ENCODE data around the gene ACER2. TPM values are rescaled to one million over a fixed set of nuclear protein-coding genes. Genes with fewer than 3 reads are reported as not detected.
"Not testable (repeated sequence)": the region's sequence is repeated elsewhere in the genome, so short reads cannot be mapped to it uniquely, and the experiment has no call there.

The ACER2 gene
- total and polyA plus RNA-seq, 5 donors from 2014 or later: 0.21 to 2.9 (median 0.87) TPM

GRCh38 chr9:19408316-19408692, 505 bp upstream of the ACER2 start:
- H3K4me1 Mint-ChIP-seq: peaks cover 5 to 29% (median 16%) of the 10 kb centered on the region in 4 donors
- ATAC-seq (ENCODE audit: low read depth in 2 of 2): no peak
- H3K27me3 Mint-ChIP-seq: no peaks in the 10 kb centered on the region
- Histone ChIP-seq H3K36me3 (ENCODE audit: control insufficient read depth, insufficient read depth, low read length) (no peaks in the 10 kb centered on the region), H3K4me1 (ENCODE audit: control insufficient read depth, insufficient read depth, low read length, poor library complexity, severe bottlenecking) (peaks cover 19% of the 10 kb centered on the region), H3K27ac (ENCODE audit: insufficient read depth, low read length, poor library complexity, severe bottlenecking) (no peak overlapping the region), H3K27me3 (ENCODE audit: control insufficient read depth, insufficient read depth, low read length) (no peaks in the 10 kb centered on the region), H3K4me3 (ENCODE audit: low read depth, low read length) (peak overlapping the region; percentile 53), H3K9me3 (ENCODE audit: control insufficient read depth in 2 of 2, low read length in 2 of 2) (no peaks in the 10 kb centered on the region)
- H3K27ac Mint-ChIP-seq: peak overlapping the region; percentile 42 to 63 (median 61)
- H3K9me3 Mint-ChIP-seq: peaks cover 0 to 4% (median 0%) of the 10 kb centered on the region in 7 donors
- no peak for DNase-seq
- peak overlapping the region; percentile 93 to 98 (median 96) for H3K4me3 Mint-ChIP-seq
- peaks cover 3% of the 10 kb centered on the region for H3K36me3 Mint-ChIP-seq

DNA sequence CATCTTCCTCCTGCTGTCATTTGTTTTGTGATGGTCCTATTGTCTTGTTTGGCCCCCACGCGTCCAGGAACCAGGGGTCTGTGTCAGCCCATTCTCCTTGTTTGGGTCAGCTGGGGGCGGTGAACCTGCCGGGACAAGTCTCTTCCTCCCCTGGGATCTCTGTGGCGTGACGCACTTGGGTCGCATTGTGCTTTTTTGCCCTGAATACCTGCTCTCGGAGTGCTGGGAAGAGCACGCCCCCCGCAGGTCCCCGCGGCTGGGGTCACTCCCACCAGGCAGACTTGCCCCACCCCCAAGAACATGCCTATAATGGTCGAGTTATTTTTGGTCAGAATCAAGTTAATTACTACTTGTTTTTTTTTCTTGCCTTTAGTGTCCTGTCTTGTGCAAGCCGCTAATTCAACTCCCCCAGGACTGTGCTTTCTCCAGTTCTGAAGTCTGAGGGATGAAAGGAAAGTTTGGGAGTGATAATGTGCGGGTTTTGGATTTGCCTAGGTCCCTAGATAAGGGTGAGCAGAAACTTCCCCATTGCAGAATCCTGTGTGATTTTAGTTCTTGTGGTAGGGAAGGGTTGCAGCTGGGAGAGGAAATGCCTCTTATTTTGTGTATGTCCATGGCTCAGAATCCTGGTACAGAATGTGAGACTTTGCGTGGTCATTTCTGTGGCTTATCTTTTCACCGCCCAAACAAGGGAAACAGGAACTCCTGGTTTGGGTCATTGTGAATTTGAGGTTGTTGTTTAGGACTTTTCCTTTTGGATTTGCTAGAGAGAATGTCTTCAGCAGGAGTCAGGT, 789 bp downstream of the ACER2 start:
- peaks cover 5 to 29% (median 17%) of the 10 kb centered on the region in 4 donors for H3K4me1 Mint-ChIP-seq
- no peaks in the 10 kb centered on the region for H3K27me3 ChIP-seq (ENCODE audit: control insufficient read depth, insufficient read depth, low read length)
- peaks cover 4% of the 10 kb centered on the region for H3K36me3 Mint-ChIP-seq
- H3K36me3 ChIP-seq (ENCODE audit: control insufficient read depth, insufficient read depth, low read length): no peaks in the 10 kb centered on the region
- no peak overlapping the region for H3K27ac ChIP-seq (ENCODE audit: insufficient read depth, low read length, poor library complexity, severe bottlenecking)
- peak overlapping the region in 2 of 3 donors; percentile 92 to 94 for H3K27ac Mint-ChIP-seq
- ATAC-seq (ENCODE audit: low read depth in 2 of 2) (no peak), DNase-seq (peak in 2 of 3 donors; percentile 2 to 23)
- H3K4me1 ChIP-seq (ENCODE audit: control insufficient read depth, insufficient read depth, low read length, poor library complexity, severe bottlenecking): peaks cover 19% of the 10 kb centered on the region
- H3K4me3 Mint-ChIP-seq: peak overlapping the region; percentile 93 to 98 (median 96)
- H3K9me3 ChIP-seq (ENCODE audit: control insufficient read depth in 2 of 2, low read length in 2 of 2): no peaks in the 10 kb centered on the region
- peak overlapping the region; percentile 82 for H3K4me3 ChIP-seq (ENCODE audit: low read depth, low read length)
- H3K27me3 Mint-ChIP-seq: no peaks in the 10 kb centered on the region
- no peaks in the 10 kb centered on the region for H3K9me3 Mint-ChIP-seq

DNA sequence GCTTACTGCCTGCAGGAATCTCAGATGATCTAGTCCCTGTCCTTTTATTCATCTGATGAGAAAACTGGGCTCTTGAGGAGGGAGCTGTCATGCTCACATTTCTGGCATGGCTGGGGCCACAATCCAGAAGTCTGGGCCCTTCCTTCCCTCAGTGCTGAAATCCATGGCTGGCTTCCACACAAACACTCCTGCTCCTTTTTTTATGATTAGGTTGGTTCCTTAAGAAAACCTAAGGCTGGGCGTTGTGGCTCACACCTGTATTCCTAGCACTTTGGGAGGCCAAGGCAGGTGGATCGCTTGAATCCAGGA, 1.3 kb downstream of the ACER2 start:
- Histone ChIP-seq H3K27ac (ENCODE audit: insufficient read depth, low read length, poor library complexity, severe bottlenecking) (no peak overlapping the region), H3K4me3 (ENCODE audit: low read depth, low read length) (peak overlapping the region; percentile 82), H3K36me3 (ENCODE audit: control insufficient read depth, insufficient read depth, low read length) (no peaks in the 10 kb centered on the region), H3K9me3 (ENCODE audit: control insufficient read depth in 2 of 2, low read length in 2 of 2) (no peaks in the 10 kb centered on the region), H3K4me1 (ENCODE audit: control insufficient read depth, insufficient read depth, low read length, poor library complexity, severe bottlenecking) (peaks cover 19% of the 10 kb centered on the region), H3K27me3 (ENCODE audit: control insufficient read depth, insufficient read depth, low read length) (no peaks in the 10 kb centered on the region)
- H3K4me3 Mint-ChIP-seq: peak overlapping the region; percentile 93 to 98 (median 96)
- ATAC-seq (ENCODE audit: low read depth in 2 of 2) (no peak), DNase-seq (no peak)
- peaks cover 5 to 29% (median 17%) of the 10 kb centered on the region in 4 donors for H3K4me1 Mint-ChIP-seq
- no peaks in the 10 kb centered on the region for H3K27me3 Mint-ChIP-seq
- peak overlapping the region in 1 of 3 donors; percentile 92 for H3K27ac Mint-ChIP-seq
- no peaks in the 10 kb centered on the region for H3K9me3 Mint-ChIP-seq
- peaks cover 7% of the 10 kb centered on the region for H3K36me3 Mint-ChIP-seq

DNA sequence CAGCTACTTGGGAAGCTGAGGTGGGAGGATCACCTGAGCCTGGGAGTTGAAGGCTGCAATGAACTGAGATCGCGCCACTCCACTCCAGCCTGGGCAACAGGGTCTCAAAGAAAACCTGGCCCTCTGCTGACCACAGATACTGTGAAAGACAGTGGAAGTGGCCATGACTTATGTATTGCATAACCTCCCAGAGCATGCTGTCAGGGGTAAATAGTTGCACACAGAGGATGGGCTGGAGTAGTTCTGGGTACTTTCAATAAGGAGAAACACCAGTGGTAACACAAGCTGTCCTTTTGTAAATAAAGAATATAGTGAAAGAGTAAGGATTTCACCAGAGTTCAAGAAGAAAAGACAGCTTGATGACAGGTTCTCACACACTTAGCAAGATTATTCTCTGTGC, 1.8 kb downstream of the ACER2 start:
- no peaks in the 10 kb centered on the region for H3K27me3 Mint-ChIP-seq
- no peak overlapping the region for H3K27ac Mint-ChIP-seq
- DNase-seq: no peak

DNA sequence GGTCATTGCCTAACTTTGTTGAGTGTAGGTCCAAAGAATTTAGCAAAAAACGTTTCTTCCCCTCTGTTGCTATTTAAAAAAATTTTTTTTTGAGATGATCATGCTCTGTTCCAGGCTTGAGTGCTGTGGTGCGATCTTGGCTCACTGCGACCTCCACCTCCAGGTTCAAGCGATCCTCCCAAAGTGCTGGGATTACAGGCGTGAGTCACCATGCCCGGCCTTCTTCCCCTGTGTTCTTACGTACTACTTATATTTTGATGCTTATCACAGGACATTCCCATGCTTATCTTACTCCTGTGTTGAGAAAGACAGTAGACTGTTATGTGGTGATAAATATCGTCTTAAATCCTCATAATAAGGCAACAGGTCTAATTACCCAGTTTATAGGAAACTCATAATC, 2.5 kb downstream of the ACER2 start:
- Histone ChIP-seq H3K4me1 (ENCODE audit: control insufficient read depth, insufficient read depth, low read length, poor library complexity, severe bottlenecking) (peaks cover 19% of the 10 kb centered on the region), H3K36me3 (ENCODE audit: control insufficient read depth, insufficient read depth, low read length) (no peaks in the 10 kb centered on the region), H3K27ac (ENCODE audit: insufficient read depth, low read length, poor library complexity, severe bottlenecking) (no peak overlapping the region), H3K27me3 (ENCODE audit: control insufficient read depth, insufficient read depth, low read length) (no peaks in the 10 kb centered on the region), H3K4me3 (ENCODE audit: low read depth, low read length) (no peak overlapping the region), H3K9me3 (ENCODE audit: control insufficient read depth in 2 of 2, low read length in 2 of 2) (no peaks in the 10 kb centered on the region)
- Mint-ChIP-seq H3K4me1 (peaks cover 5 to 29% (median 15%) of the 10 kb centered on the region in 4 donors), H3K9me3 (no peaks in the 10 kb centered on the region), H3K27ac (no peak overlapping the region), H3K4me3 (peak overlapping the region in 3 of 4 donors; percentile 3 to 93 (median 38)), H3K36me3 (peaks cover 14% of the 10 kb centered on the region), H3K27me3 (no peaks in the 10 kb centered on the region)
- ATAC-seq (ENCODE audit: low read depth in 2 of 2): no peak
- no peak for DNase-seq

More for the DNA sequence above, 1.8 kb downstream of the ACER2 start:
- no peaks in the 10 kb centered on the region for H3K36me3 ChIP-seq (ENCODE audit: control insufficient read depth, insufficient read depth, low read length)
- H3K9me3 Mint-ChIP-seq: no peaks in the 10 kb centered on the region
- no peak overlapping the region for H3K4me3 ChIP-seq (ENCODE audit: low read depth, low read length)
- H3K27ac ChIP-seq (ENCODE audit: insufficient read depth, low read length, poor library complexity, severe bottlenecking): no peak overlapping the region
- H3K9me3 ChIP-seq (ENCODE audit: control insufficient read depth in 2 of 2, low read length in 2 of 2): no peaks in the 10 kb centered on the region
- H3K27me3 ChIP-seq (ENCODE audit: control insufficient read depth, insufficient read depth, low read length): no peaks in the 10 kb centered on the region
- peak overlapping the region; percentile 35 to 98 (median 94) for H3K4me3 Mint-ChIP-seq
- ATAC-seq (ENCODE audit: low read depth in 2 of 2): no peak
- H3K4me1 ChIP-seq (ENCODE audit: control insufficient read depth, insufficient read depth, low read length, poor library complexity, severe bottlenecking): peaks cover 19% of the 10 kb centered on the region
- H3K36me3 Mint-ChIP-seq: peaks cover 8% of the 10 kb centered on the region
- peaks cover 5 to 29% (median 17%) of the 10 kb centered on the region in 4 donors for H3K4me1 Mint-ChIP-seq

GRCh38 chr9:19413456-19413855, 4.6 kb downstream of the ACER2 start:
- peak overlapping the region in 1 of 4 donors; percentile 52 for H3K4me3 Mint-ChIP-seq
- not testable (repeated sequence) for H3K9me3 ChIP-seq (ENCODE audit: control insufficient read depth in 2 of 2, low read length in 2 of 2); H3K27me3 Mint-ChIP-seq; H3K36me3 ChIP-seq (ENCODE audit: control insufficient read depth, insufficient read depth, low read length); H3K9me3 Mint-ChIP-seq; DNase-seq; H3K27ac ChIP-seq (ENCODE audit: insufficient read depth, low read length, poor library complexity, severe bottlenecking); H3K27ac Mint-ChIP-seq; H3K4me3 ChIP-seq (ENCODE audit: low read depth, low read length); H3K27me3 ChIP-seq (ENCODE audit: control insufficient read depth, insufficient read depth, low read length); ATAC-seq (ENCODE audit: low read depth in 2 of 2)
- peaks cover 5 to 23% (median 11%) of the 10 kb centered on the region in 4 donors for H3K4me1 Mint-ChIP-seq
- H3K36me3 Mint-ChIP-seq: peaks cover 25% of the 10 kb centered on the region
- peaks cover 15% of the 10 kb centered on the region for H3K4me1 ChIP-seq (ENCODE audit: control insufficient read depth, insufficient read depth, low read length, poor library complexity, severe bottlenecking)

GRCh38 chr9:19416143-19416542, 7.3 kb downstream of the ACER2 start:
- no peaks in the 10 kb centered on the region for H3K27me3 ChIP-seq (ENCODE audit: control insufficient read depth, insufficient read depth, low read length)
- peaks cover 0 to 3% (median 0%) of the 10 kb centered on the region in 7 donors for H3K9me3 Mint-ChIP-seq
- peaks cover 29% of the 10 kb centered on the region for H3K36me3 Mint-ChIP-seq
- peaks cover 0 to 4% (median 2%) of the 10 kb centered on the region in 4 donors for H3K4me1 Mint-ChIP-seq
- H3K36me3 ChIP-seq (ENCODE audit: control insufficient read depth, insufficient read depth, low read length): no peaks in the 10 kb centered on the region
- no peaks in the 10 kb centered on the region for H3K9me3 ChIP-seq (ENCODE audit: control insufficient read depth in 2 of 2, low read length in 2 of 2)
- H3K27me3 Mint-ChIP-seq: no peaks in the 10 kb centered on the region
- H3K4me1 ChIP-seq (ENCODE audit: control insufficient read depth, insufficient read depth, low read length, poor library complexity, severe bottlenecking): no peaks in the 10 kb centered on the region
- no peak overlapping the region for H3K4me3 ChIP-seq (ENCODE audit: low read depth, low read length)
- no peak overlapping the region for H3K27ac ChIP-seq (ENCODE audit: insufficient read depth, low read length, poor library complexity, severe bottlenecking)
- DNase-seq (no peak), ATAC-seq (ENCODE audit: low read depth in 2 of 2) (no peak)
- H3K4me3 Mint-ChIP-seq: no peak overlapping the region
- no peak overlapping the region for H3K27ac Mint-ChIP-seq

DNA sequence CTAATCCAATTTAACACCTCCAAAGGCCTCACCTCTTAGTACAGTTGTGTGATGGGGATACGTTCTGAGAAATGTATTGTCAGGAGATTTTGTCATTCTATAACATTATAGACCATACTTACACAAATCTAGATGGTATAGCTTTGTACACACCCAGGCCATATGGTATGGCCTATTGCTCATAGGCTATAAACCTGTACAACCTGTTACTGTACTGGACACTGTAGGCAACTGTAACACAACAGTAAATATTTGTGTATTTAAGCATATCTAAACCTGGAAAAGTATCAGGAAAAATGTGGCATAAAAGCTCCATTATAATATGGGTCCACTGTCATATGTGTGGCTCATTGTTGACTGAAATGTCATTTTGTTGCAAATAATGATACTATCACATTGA, 12.1 kb downstream of the ACER2 start:
- Mint-ChIP-seq H3K9me3 (peaks cover 0 to 3% (median 0%) of the 10 kb centered on the region in 7 donors), H3K27ac (no peak overlapping the region), H3K4me1 (peaks cover 0 to 2% (median 0%) of the 10 kb centered on the region in 4 donors), H3K27me3 (no peaks in the 10 kb centered on the region), H3K36me3 (peaks cover 29% of the 10 kb centered on the region), H3K4me3 (no peak overlapping the region)
- H3K4me1 ChIP-seq (ENCODE audit: control insufficient read depth, insufficient read depth, low read length, poor library complexity, severe bottlenecking): no peaks in the 10 kb centered on the region
- H3K4me3 ChIP-seq (ENCODE audit: low read depth, low read length): no peak overlapping the region
- no peaks in the 10 kb centered on the region for H3K9me3 ChIP-seq (ENCODE audit: control insufficient read depth in 2 of 2, low read length in 2 of 2)
- no peak overlapping the region for H3K27ac ChIP-seq (ENCODE audit: insufficient read depth, low read length, poor library complexity, severe bottlenecking)
- DNase-seq (no peak), ATAC-seq (ENCODE audit: low read depth in 2 of 2) (no peak)
- H3K36me3 ChIP-seq (ENCODE audit: control insufficient read depth, insufficient read depth, low read length): peaks cover 6% of the 10 kb centered on the region
- no peaks in the 10 kb centered on the region for H3K27me3 ChIP-seq (ENCODE audit: control insufficient read depth, insufficient read depth, low read length)
